Stimulated activated CD4-positive, alpha-beta T cell treated with anti-CD3 and anti-CD28 coated beads, Interleukin-15, amount 100 ng/mL, for 24 hours (primary cell): ENCODE results near the gene BAIAP2.
"Not testable (repeated sequence)": the region's sequence is repeated elsewhere in the genome, so short reads cannot be mapped to it uniquely, and the experiment has no call there.

Experiments used
- DNase-seq: peaks from one replicate; pipeline ENCODE4 v3.0.0-alpha.2; 2020

The BAIAP2 gene

GRCh38 chr17:81022344-81022676, 12.6 kb upstream of the BAIAP2 start:
- no peak for DNase-seq

GRCh38 chr17:81025065-81025740, 9.7 kb upstream of the BAIAP2 start:
- DNase-seq, result no peak

DNA sequence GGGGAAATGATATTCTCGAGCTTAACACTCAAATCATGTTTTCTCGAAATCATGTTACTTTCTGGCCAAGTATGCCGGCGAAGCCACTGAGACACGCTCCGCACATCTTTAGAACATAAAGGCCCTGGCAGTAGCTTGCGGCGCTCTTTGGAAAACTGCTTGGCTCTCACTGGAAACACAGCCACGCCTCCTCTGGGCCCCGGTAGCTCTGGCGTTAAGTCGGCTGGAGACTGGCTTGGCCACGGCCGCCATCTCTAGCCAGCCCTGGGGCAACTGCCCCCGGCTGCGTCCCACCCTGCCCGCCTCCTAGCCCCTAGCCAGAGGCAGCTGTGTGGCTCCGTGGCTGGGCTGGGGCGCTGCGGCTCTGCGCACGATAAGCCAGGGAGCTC, 9.2 kb upstream of the BAIAP2 start:
- DNase-seq, result no peak

DNA sequence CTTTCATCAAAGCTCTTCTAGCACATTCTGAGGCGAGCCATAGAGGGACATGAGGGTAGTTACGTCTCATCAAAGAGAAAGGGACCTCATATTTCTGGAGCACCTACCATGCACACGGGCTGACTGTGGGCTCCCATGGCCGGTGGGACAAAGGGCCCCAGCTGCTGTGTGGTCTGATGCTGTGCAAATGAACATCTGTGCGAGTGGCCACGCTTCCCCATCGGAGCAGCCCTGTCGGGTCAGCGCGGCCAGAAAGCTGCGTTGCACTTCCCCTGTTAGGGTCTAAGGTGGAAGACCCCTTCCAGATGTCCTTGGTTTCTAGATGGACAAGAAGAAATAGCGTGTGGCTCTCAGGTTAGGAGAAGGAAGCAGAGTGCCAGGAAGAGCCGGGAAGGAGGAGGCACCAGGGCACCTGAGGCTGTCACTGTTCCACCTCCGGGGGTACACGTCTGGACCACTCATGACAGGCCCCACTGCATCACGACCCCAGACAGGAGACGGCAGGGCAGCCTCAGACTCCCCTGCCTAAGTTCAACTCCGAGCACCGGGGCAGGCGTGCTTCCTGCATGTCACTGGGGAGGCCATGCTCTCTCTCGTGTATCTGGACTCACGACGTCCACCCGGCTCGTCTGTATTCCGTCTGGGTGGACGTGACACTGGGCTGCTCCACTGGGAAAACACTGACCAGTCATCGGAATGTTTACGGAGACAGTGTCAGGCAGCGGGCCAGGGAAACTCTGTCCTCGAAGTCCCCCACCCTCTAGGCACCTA, 8.5 kb upstream of the BAIAP2 start:
- DNase-seq, result no peak

GRCh38 chr17:81027038-81027437, 7.9 kb upstream of the BAIAP2 start:
- no peak for DNase-seq

DNA sequence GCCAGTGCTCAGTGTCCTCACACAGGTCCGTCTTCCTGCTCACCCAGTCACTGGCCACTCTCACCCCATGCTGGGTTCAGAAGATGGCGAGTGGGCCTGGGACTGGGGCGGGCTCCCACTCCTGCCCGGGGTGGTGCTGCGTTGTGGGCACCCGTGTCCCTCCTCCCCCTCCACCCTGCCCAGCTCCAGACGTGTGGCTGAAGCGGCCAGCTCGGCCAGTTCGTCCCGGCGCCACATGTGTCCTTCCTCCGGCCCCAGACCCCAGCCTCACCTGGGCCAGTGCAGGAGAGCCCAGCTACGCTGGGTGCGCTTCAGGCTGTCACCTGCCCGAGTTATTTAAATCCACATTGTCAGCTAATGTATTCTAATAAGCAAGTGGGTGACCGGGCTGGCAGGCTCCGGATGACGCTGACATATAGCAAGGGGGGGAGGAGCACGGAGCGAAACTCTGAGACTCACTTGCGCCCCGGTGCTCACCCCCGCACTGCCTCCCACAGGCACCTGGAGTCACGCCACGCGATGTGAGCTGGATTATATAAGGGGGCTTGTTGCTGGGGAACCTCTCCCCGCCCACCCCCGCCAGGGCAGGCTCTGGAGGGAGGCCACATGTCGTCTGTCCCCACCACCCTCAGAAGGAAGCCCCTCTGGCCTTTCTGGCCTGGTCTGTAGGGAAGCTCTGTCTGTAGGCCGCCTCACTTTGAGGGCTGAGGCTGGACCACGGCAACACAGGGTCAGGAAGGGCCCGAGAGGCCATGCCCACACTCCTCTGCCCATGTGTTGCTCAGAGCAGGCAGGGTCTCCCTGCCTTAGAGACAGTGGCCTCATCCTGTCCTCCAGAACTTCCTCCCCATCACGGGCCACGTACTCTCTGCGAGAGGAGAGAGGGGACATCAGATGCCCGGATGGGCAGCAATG, 7.1 kb upstream of the BAIAP2 start:
- peak; percentile 33 for DNase-seq

DNA sequence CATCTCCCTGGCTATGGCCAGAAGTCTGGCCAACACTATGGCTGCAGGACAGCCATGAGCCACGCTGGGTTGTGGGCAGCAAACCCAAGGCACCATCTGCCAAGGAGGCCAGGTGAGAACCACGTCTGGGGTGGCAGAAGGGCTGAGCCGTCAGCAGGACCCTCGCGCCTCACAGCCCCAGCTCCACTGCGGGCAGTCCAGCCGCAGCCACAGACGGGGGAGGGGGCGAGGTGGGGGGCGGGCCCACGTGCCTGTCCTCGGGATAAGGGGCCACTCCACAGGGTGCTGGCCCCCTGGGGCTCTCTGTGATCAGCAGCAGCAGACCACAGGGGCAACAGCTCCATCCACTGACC, 6.5 kb upstream of the BAIAP2 start:
- DNase-seq, result no peak

DNA sequence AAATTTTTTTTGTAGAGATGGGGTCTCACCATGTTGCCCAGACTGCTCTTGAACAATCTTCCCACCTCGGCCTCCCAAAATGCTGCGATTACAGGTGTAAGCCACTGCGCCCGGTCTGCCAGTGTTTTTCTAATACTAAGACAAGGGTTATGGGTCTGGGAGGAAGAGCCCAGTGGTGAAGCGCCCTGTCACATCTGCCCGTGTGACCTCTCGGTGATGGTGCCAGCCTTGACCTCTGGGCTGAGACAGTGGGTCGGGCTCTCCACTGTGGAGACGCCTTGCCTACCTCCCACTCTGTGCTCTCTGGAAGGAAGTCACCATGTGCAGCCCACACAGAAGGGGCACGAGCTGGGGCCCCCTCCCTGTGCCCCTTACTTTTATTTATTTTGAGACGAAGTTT, 5.1 kb upstream of the BAIAP2 start:
- DNase-seq, result no peak

DNA sequence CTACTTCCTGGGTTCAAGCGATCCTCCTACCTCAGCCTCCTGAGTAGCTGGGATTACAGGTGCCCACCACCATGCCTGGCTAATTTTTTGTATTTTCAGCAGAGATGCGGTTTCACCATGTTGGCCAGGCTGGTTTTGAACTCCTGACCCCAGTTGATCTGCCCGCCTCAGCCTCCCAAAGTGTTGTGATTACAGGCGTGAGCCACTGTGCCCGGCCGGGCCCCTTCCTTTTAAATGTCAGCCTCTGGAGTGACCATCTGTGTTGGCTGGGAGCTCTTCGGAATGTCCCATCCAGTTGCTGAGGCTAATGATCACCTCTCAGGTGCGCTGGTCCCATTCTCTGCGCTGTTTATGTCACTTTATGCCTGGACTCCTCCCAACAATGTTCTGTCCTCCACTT, 4.6 kb upstream of the BAIAP2 start:
- DNase-seq, result not testable (repeated sequence)

DNA sequence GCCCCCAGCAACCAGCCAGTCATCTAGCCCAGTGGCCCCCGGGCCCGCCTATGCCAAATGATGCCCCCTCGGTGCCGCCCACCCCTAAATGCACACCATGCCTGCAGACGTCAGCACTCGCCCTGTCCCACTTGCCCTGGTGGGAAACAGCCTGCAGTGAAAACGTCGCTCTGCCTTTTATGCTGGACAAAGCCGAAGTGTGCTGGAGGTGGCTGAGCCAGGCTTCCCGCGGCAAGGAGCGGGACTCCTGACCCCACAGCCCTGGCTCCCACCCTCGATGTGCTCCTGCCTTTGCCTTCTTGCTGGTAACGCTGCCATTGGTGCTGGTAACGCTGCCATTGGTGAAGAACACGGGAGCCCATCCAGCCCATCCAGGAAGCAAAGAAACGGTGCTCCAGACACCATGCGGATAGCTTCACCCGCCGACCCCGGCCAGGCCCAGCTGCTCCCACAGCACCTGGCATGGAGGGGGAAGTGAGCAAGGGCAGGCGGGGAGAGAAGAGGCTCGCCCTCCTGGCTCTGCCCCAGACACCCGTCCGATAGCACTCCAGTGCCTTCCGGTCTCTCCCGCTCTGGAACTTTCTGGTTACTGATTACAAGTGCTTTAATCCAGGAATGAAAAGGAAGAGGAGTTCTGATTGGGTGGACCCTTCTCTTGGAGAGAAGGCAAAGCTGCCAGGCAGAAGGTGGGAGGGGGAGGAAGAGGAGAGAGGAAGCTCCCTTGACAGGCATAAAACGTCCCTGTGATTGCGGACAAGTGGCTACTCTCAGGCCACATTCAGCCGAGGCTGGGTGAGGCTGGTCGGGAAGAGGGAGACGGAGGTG, 4.0 kb upstream of the BAIAP2 start:
- DNase-seq, result no peak

GRCh38 chr17:81031566-81032550, 3.1 kb upstream of the BAIAP2 start:
- DNase-seq, result no peak

DNA sequence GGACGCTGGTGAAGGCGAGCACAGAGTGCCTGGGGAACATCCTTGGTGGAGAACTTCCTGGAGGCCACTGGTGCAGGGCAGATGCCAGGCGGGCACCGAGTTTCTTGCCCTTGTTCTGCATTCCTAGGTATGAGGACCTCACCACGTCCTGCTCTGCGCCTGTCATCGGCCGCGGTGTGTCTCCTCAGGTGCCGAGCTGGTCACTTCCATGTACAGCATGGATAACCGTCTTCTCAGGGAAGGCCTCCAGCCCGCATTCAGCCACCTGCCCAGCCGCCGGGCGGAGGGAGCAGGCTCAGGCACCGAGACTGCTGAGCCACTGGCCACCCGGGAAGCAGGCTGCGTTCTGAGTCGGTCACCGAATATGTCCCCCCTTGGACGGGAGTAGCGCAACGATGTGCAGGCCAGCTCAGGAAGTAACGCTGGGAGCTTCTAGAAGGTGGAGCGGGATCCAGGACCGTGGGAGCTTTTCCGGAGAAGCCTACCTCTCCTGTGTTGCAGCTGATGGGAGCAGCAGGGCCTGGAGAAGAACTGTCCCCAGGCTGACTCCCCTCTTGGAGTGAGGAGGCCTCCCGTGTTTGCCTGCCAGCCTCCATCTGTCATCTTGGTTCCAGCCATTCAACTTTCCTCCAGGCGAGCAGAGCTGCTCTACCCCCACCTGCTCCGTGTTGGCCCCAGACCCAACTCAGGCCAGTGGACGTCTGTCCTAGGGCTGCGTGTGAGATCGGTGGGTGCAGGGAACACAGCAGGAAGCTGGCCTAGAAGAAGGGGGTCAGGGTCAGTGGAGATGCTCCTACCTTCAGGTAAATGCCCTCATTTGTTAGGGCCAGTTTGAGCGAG, 2.1 kb upstream of the BAIAP2 start:
- DNase-seq, result no peak

GRCh38 chr17:81033535-81034167, 1.3 kb upstream of the BAIAP2 start:
- DNase-seq, result no peak

- no peak for DNase-seq
Measured at GRCh38 chr17:81034168-81034777, 678 bp upstream of the BAIAP2 start.

GRCh38 chr17:81035521-81036196, 708 bp downstream of the BAIAP2 start:
- DNase-seq, result peak; percentile 27

DNA sequence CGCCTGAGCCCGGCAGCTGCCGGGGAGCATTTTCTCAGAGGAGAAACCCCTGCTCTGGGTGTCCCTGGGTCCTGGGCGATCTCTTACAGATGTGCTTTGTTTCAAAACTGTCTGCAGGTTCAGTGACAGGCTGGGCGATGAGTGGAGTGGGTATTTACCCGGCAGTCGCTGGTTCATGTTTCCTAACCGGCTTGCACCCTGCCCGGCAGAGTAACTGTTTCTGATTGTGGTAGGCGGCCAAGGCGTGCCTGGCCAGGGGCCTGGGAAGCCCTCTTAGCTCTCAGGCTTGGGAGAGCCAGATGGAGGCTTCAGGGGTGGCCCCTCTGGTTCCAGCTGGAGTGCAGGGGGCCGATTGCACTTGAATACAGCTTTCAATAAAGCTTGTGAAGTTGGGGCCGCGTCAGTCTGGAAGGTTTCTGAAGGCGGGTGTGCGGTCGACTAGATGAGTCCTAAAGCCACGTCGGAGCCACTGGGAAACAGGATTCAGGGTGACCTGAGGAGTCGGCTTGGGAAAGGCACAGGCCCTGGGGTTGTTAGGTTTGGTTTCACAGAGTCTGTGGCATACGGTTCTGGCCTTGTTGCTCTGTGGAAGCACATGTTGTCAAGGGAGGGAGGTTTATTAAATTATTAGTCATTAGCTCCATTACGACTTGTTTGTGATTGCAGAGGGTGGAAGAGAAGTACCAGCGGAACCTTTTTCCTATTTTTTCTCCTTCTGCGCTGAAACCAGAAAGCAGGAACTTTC, 1.4 kb downstream of the BAIAP2 start:
- DNase-seq, result no peak

DNA sequence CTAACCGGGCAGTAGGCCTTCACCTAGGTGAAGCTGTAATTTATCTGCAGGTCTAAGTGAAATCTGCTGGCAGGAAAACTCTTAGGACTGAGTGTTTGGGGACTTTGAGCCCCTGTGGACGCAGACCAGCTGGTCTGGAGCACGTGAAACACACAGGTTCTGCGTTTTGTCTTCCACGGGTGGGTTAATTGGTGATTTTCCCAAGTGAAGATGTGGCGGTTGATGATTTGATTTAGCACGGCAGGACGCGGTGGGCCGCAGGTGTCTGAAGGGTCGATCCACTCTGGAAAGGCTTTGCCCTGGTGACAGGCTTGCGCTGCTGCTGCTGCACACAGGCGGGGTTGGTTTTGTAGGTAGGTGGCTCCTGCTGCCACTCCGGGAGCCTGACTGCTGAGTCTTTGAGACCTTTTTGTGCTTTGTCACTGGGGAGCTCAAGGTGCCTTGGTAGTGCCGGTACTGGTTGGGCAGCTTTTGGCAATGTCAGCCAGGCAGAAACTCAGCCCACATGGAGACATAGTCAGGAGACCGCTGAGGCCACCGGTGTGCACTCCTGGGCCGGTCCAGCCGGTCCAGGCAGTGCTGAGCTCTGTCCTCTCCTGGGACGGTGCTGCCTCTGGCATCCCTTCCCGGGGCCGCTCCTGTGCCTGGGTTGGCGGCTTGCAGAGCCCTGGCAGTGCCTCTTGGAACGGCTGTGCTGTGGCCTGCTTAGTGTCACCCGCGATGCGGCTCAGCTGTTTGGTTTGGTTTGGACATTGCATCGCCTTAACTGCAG, 2.3 kb downstream of the BAIAP2 start:
- no peak for DNase-seq
